DND-41 (cell line): Measurements from ENCODE around the gene GSTK1.

Source experiments
- EZH2 ChIP-seq: IDR thresholded peaks from 3 replicates; pipeline ENCODE4 v1.6.1; 2012; ENCODE audit warnings: borderline replicate concordance, low read depth, mild to moderate bottlenecking, moderate library complexity, low read length, inconsistent platforms; ENCODE audit not compliant: severe bottlenecking
- TF ChIP-seq, protein P1 (sequence below): IDR thresholded peaks from 2 replicates; pipeline ENCODE4 v1.5.1; 2012; ENCODE audit warnings: borderline replicate concordance, low read length, moderate library complexity, mild to moderate bottlenecking; ENCODE audit not compliant: poor library complexity, severe bottlenecking; ENCODE audit errors: extremely low read depth

GRCh38 chr7:143252006-143252405 is 11.2 kb upstream of the GSTK1 start:
- TF ChIP-seq, protein P1, sequence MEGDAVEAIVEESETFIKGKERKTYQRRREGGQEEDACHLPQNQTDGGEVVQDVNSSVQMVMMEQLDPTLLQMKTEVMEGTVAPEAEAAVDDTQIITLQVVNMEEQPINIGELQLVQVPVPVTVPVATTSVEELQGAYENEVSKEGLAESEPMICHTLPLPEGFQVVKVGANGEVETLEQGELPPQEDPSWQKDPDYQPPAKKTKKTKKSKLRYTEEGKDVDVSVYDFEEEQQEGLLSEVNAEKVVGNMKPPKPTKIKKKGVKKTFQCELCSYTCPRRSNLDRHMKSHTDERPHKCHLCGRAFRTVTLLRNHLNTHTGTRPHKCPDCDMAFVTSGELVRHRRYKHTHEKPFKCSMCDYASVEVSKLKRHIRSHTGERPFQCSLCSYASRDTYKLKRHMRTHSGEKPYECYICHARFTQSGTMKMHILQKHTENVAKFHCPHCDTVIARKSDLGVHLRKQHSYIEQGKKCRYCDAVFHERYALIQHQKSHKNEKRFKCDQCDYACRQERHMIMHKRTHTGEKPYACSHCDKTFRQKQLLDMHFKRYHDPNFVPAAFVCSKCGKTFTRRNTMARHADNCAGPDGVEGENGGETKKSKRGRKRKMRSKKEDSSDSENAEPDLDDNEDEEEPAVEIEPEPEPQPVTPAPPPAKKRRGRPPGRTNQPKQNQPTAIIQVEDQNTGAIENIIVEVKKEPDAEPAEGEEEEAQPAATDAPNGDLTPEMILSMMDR = no peak
- no peak for TF ChIP-seq EZH2
